Measurements from ENCODE around the gene C3orf38. TPM values are rescaled to one million over a fixed set of nuclear protein-coding genes. Genes with fewer than 3 reads are reported as not detected.

Gene C3orf38
- total RNA-seq, 1 donor from 2014 or later: 12.8 TPM

Other genes with a start within 250 kb of the C3orf38 start
- gene CGGBP1, start 91.0 kb upstream of the C3orf38 start, total RNA-seq: 40.2 TPM
- gene ZNF654, start 90.7 kb upstream of the C3orf38 start, total RNA-seq: 11.7 TPM